ENCODE results near the gene ANKMY1.

The ANKMY1 gene

DNA sequence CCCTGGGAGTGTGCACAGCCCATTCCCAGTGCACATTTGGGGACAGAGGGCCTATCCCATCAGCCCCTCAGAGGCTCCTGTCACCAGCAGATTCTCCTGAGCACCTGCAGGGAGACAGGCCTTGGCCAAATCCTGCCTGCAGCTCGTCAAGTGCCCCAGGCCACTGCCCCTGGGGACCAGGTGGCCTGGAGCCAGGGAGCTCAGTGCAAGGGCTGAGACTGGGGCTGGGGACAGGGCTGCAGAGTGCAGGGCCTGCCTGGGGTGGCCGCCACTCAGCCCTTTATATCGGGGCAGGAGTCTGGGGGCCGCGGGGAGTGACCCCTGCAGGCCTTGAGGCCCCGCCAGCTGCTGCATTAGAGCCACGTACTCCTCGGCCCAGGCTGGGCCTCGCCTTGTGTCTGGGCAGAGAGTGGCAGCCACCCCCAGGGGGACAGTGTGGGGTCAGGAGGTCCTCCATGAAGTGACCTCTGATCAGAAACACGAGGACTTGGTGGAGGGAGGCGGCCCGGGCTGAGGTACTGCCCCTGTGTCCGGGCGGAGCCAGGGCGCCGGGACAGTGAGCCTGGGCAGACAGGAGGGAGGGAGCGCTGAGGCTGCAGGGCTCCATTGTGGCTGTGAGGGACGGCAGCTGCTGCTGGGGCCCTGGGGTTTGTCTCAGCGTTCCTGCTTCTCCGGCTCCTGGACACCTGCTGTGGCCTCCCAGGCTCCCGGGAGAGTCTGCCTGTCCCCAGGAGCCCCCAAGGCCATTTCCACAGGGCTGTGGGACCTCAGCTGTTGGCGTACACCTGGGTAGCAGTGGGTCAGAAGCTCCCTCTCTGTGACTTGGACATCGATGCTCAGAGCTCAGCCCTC lies 98.2 kb downstream of the ANKMY1 start:
- peaks cover 0 to 8% of the 10 kb centered on the region in 2 donors for H3K36me3 ChIP-seq (ENCODE audit: control insufficient read depth in 1 of 2, insufficient read depth in 2 of 2, low read length in 2 of 2)
- H3K27ac ChIP-seq (ENCODE audit: low read depth, low read length), result no peak overlapping the region
- no peaks in the 10 kb centered on the region for H3K9me3 ChIP-seq (ENCODE audit: control insufficient read depth in 1 of 2, low read length in 2 of 2)
- no peaks in the 10 kb centered on the region for H3K4me1 ChIP-seq (ENCODE audit: control insufficient read depth in 1 of 2, insufficient read depth in 2 of 2, low read length in 2 of 2)
- H3K9ac ChIP-seq (ENCODE audit: low read depth in 1 of 2, low read length in 2 of 2), result no peak overlapping the region
- H3K4me3 ChIP-seq (ENCODE audit: low read depth in 1 of 2, low read length in 2 of 2), result no peak overlapping the region
- H3K27me3 ChIP-seq (ENCODE audit: control insufficient read depth in 1 of 2, insufficient read depth in 2 of 2, low read length in 2 of 2), result peaks cover 19 to 22% of the 10 kb centered on the region in 2 donors

DNA sequence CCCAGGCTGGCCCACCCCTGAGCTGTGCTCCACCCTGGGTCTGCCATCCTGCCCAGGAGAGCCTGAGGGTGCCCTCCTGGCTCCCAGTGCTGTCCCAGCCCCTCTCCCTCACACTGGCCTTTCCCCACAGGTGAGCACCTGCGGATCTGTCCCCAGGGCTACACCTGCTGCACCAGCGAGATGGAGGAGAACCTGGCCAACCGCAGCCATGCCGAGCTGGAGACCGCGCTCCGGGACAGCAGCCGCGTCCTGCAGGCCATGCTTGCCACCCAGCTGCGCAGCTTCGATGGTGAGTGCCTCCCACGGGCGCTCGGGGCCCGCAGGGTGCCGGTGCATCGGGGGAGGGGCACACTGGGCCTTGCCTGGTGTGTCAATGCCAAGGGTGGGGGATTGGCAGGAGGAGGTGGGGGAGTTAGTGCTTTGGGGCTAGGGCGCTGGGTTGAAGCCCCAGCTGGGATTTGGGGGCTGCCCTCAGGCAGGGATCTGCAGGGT lies 98.8 kb downstream of the ANKMY1 start:
- Histone ChIP-seq H3K9ac (ENCODE audit: low read depth in 1 of 2, low read length in 2 of 2) (no peak overlapping the region), H3K27ac (ENCODE audit: low read depth, low read length) (no peak overlapping the region), H3K27me3 (ENCODE audit: control insufficient read depth in 1 of 2, insufficient read depth in 2 of 2, low read length in 2 of 2) (peaks cover 26 to 28% of the 10 kb centered on the region in 2 donors), H3K4me1 (ENCODE audit: control insufficient read depth in 1 of 2, insufficient read depth in 2 of 2, low read length in 2 of 2) (no peaks in the 10 kb centered on the region), H3K9me3 (ENCODE audit: control insufficient read depth in 1 of 2, low read length in 2 of 2) (no peaks in the 10 kb centered on the region), H3K4me3 (ENCODE audit: low read depth in 1 of 2, low read length in 2 of 2) (no peak overlapping the region), H3K36me3 (ENCODE audit: control insufficient read depth in 1 of 2, insufficient read depth in 2 of 2, low read length in 2 of 2) (peaks cover 0 to 3% of the 10 kb centered on the region in 2 donors)

DNA sequence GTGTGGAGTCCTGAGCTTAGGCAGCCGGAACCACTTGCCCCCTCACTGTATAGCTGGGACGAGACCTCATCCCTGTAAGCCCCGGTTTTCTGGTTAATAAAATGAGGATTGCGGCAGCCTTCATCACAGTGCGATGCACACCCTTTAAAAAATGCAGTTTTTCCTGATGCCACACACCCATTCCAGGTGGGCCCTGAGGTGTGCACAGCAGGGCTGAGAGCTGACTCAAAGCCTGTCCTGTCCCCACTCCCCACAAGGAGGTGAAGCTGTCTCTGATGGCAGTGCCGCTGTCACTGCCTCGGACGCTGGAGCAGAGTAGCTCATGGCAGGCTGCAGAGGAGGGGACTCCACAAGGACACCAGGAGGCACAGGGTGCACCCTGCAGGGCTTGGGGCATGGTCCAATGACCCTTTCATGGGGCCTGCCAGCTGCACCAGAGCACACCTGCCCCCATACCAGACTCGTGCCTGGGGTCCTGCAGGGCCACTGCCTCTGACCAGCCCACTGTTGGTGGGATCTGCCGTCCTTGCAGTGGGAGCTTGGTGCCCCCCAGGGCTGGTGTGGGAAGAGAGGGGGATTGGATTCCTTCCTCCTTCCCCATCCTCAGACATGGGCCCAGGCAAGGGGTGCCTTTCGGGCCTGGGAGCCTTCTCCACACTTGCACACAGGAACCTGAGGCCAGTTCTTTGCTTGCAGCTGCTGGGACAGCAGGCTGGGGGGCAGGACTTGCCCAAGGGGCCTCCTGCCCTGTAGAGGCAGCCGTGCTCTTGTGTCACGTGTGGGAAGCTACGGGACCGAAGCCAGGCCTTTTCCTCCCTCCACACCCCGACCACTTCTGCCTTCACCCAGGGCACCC lies 99.5 kb downstream of the ANKMY1 start:
- H3K36me3 ChIP-seq (ENCODE audit: control insufficient read depth in 1 of 2, insufficient read depth in 2 of 2, low read length in 2 of 2), result no peaks in the 10 kb centered on the region
- H3K9me3 ChIP-seq (ENCODE audit: control insufficient read depth in 1 of 2, low read length in 2 of 2), result no peaks in the 10 kb centered on the region
- H3K27me3 ChIP-seq (ENCODE audit: control insufficient read depth in 1 of 2, insufficient read depth in 2 of 2, low read length in 2 of 2), result peaks cover 27 to 28% of the 10 kb centered on the region in 2 donors
- no peaks in the 10 kb centered on the region for H3K4me1 ChIP-seq (ENCODE audit: control insufficient read depth in 1 of 2, insufficient read depth in 2 of 2, low read length in 2 of 2)
- no peak overlapping the region for H3K4me3 ChIP-seq (ENCODE audit: low read depth in 1 of 2, low read length in 2 of 2)
- no peak overlapping the region for H3K27ac ChIP-seq (ENCODE audit: low read depth, low read length)
- no peak overlapping the region for H3K9ac ChIP-seq (ENCODE audit: low read depth in 1 of 2, low read length in 2 of 2)

DNA sequence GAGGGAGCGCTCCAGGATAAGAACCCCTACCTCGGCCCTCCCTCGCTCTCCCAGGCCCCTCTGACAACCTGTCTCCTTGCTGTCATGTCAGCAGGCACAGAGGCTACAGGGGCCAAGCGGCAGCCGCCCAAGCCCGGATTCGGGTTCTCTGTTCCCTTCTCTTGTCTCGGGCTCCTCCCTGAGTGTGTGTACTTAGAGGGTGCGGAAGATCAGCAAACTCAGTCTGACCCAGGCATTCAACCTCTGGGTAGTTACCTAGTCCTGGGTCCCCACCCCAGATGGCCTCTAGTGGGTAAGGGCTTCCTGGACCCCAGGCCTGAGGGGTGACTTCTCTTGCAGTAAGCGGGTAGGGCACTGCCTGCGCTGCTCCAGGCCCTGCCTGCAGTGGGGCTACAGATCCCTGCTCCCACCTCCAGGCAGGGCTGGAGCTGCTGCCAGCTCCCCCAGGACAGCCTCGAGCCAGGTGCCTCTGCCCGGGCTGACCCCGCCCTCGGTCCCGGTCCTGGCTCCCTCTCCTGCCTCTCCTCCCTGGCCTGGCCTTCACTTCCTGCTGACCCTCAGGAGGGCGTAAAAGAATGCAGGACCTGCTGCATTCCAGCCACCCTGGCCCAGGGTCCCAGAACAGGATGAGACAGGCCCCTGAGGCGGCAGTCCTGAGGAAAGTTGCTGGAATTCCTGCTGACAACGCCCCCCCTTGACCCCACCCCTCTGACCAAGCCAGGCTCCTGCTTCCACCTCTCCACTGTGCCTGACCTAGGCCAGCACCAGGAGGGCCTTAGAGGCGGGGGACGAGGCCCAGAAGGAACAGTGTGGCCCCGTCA lies 100.4 kb downstream of the ANKMY1 start:
- H3K4me1 ChIP-seq (ENCODE audit: control insufficient read depth in 1 of 2, insufficient read depth in 2 of 2, low read length in 2 of 2), result no peaks in the 10 kb centered on the region
- peaks cover 27 to 28% of the 10 kb centered on the region in 2 donors for H3K27me3 ChIP-seq (ENCODE audit: control insufficient read depth in 1 of 2, insufficient read depth in 2 of 2, low read length in 2 of 2)
- H3K27ac ChIP-seq (ENCODE audit: low read depth, low read length), result no peak overlapping the region
- H3K9me3 ChIP-seq (ENCODE audit: control insufficient read depth in 1 of 2, low read length in 2 of 2), result no peaks in the 10 kb centered on the region
- H3K9ac ChIP-seq (ENCODE audit: low read depth in 1 of 2, low read length in 2 of 2), result no peak overlapping the region
- H3K4me3 ChIP-seq (ENCODE audit: low read depth in 1 of 2, low read length in 2 of 2), result no peak overlapping the region
- H3K36me3 ChIP-seq (ENCODE audit: control insufficient read depth in 1 of 2, insufficient read depth in 2 of 2, low read length in 2 of 2), result no peaks in the 10 kb centered on the region

DNA sequence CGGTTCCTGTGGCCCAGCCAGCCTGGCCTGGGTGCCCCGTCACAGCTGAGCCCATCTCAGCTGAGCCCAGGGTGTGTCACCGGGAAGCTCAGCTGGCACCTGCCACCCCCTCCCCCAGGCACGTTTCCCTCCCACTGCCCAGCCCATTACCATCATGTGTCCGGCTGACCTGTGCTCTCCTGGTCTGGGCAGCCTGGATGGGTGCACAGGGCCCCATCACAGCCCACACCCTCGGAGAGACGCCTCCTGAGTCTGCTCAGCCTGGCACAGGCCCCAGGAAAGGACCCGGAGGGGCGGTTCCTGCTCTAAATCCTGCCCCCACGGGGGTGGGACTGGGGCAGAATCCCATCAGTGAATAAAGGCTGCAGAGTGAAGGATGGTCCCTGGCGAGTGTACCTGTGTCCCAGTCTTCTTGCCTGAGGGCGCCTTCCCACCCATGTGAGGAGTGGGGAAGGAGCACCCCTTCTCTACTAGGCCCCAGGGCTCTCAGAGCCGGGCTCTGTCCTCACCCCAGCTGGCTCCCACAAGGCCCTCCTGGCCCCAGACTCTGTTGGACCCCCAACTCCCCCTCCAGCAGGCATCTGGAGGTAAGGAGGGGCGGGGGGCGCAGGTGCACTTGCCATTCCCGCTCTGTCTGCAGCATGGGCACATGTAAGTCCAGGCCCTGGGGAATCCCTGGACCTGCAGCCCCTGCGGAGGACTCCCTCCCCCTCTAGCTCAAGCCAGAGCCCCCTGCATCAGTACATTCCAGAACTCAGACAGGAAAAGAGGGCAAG lies 101.2 kb downstream of the ANKMY1 start:
- H3K4me3 ChIP-seq (ENCODE audit: low read depth in 1 of 2, low read length in 2 of 2), result no peak overlapping the region
- no peak overlapping the region for H3K9ac ChIP-seq (ENCODE audit: low read depth in 1 of 2, low read length in 2 of 2)
- H3K27ac ChIP-seq (ENCODE audit: low read depth, low read length), result no peak overlapping the region

DNA sequence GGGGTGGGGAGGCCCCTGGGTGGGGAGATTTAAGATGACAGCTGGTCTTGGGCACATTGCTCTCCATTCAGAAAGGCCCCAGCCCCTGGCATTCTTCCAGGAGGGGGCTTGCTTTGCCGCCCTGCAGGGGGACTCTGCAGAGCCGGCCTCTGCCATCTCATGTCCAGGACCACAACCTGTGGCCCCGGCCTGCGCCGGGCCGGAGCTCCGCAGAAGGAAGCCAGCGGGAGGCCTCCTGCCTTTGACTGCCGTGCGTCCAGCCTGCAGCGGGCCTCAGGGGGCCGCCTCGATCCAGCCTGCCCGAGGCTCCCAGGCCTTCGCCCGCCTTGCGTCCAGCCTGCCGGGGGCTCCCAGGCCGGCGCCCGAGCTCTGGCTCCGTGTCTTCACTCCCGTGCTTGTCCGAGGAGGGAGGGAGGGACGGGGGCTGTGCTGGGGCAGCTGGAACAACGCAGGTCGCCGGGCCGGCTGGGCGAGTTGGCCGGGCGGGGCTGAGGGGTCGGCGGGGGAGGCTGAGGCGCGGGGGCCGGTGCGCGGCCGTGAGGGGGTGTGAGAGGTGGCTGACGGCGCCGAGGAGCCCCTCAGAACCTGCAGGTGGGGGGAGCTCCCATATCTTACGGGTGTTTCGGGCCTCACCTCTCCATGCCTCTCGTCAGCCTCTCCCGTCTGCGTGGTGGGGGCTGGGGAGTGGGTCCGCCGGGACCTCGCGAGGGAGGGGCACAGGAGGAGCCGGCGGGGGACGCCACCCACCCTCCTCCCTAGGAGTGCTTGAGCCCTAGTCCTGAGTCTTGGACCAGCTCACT lies 101.9 kb downstream of the ANKMY1 start:
- H3K27ac ChIP-seq (ENCODE audit: low read depth, low read length), result no peak overlapping the region
- no peaks in the 10 kb centered on the region for H3K4me1 ChIP-seq (ENCODE audit: control insufficient read depth in 1 of 2, insufficient read depth in 2 of 2, low read length in 2 of 2)
- H3K9me3 ChIP-seq (ENCODE audit: control insufficient read depth in 1 of 2, low read length in 2 of 2), result no peaks in the 10 kb centered on the region
- H3K36me3 ChIP-seq (ENCODE audit: control insufficient read depth in 1 of 2, insufficient read depth in 2 of 2, low read length in 2 of 2), result no peaks in the 10 kb centered on the region
- H3K4me3 ChIP-seq (ENCODE audit: low read depth in 1 of 2, low read length in 2 of 2), result no peak overlapping the region
- peaks cover 41 to 42% of the 10 kb centered on the region in 2 donors for H3K27me3 ChIP-seq (ENCODE audit: control insufficient read depth in 1 of 2, insufficient read depth in 2 of 2, low read length in 2 of 2)
- H3K9ac ChIP-seq (ENCODE audit: low read depth in 1 of 2, low read length in 2 of 2), result no peak overlapping the region

More for the DNA sequence above, 101.2 kb downstream of the ANKMY1 start:
- no peaks in the 10 kb centered on the region for H3K9me3 ChIP-seq (ENCODE audit: control insufficient read depth in 1 of 2, low read length in 2 of 2)
- H3K27me3 ChIP-seq (ENCODE audit: control insufficient read depth in 1 of 2, insufficient read depth in 2 of 2, low read length in 2 of 2), result peaks cover 34 to 35% of the 10 kb centered on the region in 2 donors
- H3K36me3 ChIP-seq (ENCODE audit: control insufficient read depth in 1 of 2, insufficient read depth in 2 of 2, low read length in 2 of 2), result no peaks in the 10 kb centered on the region
- no peaks in the 10 kb centered on the region for H3K4me1 ChIP-seq (ENCODE audit: control insufficient read depth in 1 of 2, insufficient read depth in 2 of 2, low read length in 2 of 2)

DNA sequence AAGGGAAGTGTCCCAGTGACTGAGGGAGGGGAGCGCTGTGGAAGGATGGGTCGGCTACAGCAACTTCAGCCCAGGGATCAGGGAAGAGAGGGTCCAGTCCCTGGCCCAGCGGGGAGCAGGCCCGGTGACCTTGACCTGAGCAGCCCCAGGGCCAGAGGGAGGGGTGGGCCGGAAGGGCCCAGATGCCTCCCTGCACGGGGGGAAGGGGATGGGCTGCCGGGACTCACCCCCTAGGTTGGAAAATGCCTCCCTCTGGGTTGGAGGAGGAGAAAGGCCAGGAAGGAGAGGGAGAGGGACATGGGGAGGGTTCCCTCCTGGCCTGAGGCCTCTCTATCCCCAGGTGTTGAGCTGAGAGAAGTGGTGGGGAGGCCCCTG lies 102.5 kb downstream of the ANKMY1 start:
- H3K9me3 ChIP-seq (ENCODE audit: control insufficient read depth in 1 of 2, low read length in 2 of 2), result no peaks in the 10 kb centered on the region
- no peak overlapping the region for H3K27ac ChIP-seq (ENCODE audit: low read depth, low read length)
- H3K4me3 ChIP-seq (ENCODE audit: low read depth in 1 of 2, low read length in 2 of 2), result no peak overlapping the region
- H3K9ac ChIP-seq (ENCODE audit: low read depth in 1 of 2, low read length in 2 of 2), result no peak overlapping the region
- H3K27me3 ChIP-seq (ENCODE audit: control insufficient read depth in 1 of 2, insufficient read depth in 2 of 2, low read length in 2 of 2), result peaks cover 41 to 42% of the 10 kb centered on the region in 2 donors
- no peaks in the 10 kb centered on the region for H3K36me3 ChIP-seq (ENCODE audit: control insufficient read depth in 1 of 2, insufficient read depth in 2 of 2, low read length in 2 of 2)
- no peaks in the 10 kb centered on the region for H3K4me1 ChIP-seq (ENCODE audit: control insufficient read depth in 1 of 2, insufficient read depth in 2 of 2, low read length in 2 of 2)

DNA sequence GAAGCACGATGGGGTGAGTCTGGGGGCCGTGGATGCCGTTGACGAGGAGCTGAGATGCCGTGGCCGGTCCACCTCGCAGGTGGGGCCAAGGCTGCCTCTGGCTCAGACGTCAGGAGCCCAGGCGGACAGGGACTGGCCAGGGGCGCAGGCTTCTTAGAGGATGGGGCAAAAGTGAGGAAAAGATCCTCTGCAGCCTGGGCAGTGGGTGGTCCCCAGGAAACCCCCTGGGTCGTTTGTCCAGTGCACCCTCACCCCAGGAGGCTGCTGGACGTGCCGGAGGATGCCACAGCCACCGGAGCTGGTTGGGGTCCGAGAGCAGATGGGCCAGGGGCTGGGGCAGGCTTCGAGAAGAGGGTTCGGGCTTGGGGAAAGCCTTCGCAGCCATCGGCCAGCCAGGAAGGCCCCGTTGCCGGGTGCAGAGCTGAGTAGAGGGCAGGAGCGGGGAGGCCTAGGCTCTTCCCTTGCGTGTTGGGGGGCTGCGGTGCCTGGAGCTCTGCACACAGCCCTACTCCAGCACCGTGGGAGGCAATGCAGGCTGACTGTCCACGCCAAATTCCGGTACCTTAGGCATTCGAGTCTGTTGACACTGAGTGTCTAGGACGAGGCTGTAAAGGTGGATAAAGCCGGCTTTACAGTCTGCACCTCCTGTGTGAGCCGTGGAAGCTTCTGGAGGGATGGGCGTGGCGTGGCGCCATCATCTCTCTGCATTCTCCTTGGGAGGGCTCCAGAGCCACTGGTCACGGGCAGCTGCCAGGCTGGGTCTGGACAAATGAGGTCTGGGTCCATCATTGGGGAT lies 103.5 kb downstream of the ANKMY1 start:
- H3K36me3 ChIP-seq (ENCODE audit: control insufficient read depth in 1 of 2, insufficient read depth in 2 of 2, low read length in 2 of 2), result no peaks in the 10 kb centered on the region
- no peak overlapping the region for H3K27ac ChIP-seq (ENCODE audit: low read depth, low read length)
- peaks cover 41 to 42% of the 10 kb centered on the region in 2 donors for H3K27me3 ChIP-seq (ENCODE audit: control insufficient read depth in 1 of 2, insufficient read depth in 2 of 2, low read length in 2 of 2)
- H3K4me3 ChIP-seq (ENCODE audit: low read depth in 1 of 2, low read length in 2 of 2), result no peak overlapping the region
- no peak overlapping the region for H3K9ac ChIP-seq (ENCODE audit: low read depth in 1 of 2, low read length in 2 of 2)
- no peaks in the 10 kb centered on the region for H3K9me3 ChIP-seq (ENCODE audit: control insufficient read depth in 1 of 2, low read length in 2 of 2)
- no peaks in the 10 kb centered on the region for H3K4me1 ChIP-seq (ENCODE audit: control insufficient read depth in 1 of 2, insufficient read depth in 2 of 2, low read length in 2 of 2)

All from duodenal mucosa (tissue), 2 donors.